T1000 (cell line): Measurements from ENCODE around the gene CNGA4.
A peak's percentile ranks its signal among the peaks of the same experiment; 100 is the strongest.

Experiments
- DNase-seq: peaks from one replicate; lab custom pipeline; 2025; ENCODE audit warnings: mixed read lengths; lab: John Stamatoyannopoulos, UW

CNGA4 gene

DNA sequence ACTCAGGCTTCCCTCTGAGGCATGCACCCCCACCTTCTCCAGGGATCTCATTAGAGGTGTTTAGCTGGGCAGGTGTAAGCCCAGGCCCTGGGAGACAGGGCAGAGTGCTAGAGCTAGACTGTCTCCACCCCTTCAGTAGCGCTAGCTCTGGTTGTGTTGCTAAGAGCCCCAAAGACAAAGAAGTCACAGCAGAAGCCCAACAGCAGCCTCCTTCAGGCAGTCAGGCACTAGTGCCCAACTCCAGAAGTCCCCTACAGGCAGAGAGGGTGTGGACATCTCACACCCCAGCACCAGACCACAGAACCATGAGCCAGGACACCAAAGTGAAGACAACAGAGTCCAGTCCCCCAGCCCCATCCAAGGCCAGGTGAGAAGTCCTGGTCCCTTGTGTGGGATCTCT is at the start of gene CNGA4:
CNGA4 (plus strand) TSS at position 188 of the 400 bp plus-strand sequence; CDS start at position 306, 118 bp downstream.
- no peak for DNase-seq

- DNase-seq, result no peak
Measured at GRCh38 chr11:6191742-6192141, 47.1 kb upstream of the CNGA4 start.

GRCh38 chr11:6194065-6194581 is 44.8 kb upstream of the CNGA4 start:
- DNase-seq, result no peak

DNA sequence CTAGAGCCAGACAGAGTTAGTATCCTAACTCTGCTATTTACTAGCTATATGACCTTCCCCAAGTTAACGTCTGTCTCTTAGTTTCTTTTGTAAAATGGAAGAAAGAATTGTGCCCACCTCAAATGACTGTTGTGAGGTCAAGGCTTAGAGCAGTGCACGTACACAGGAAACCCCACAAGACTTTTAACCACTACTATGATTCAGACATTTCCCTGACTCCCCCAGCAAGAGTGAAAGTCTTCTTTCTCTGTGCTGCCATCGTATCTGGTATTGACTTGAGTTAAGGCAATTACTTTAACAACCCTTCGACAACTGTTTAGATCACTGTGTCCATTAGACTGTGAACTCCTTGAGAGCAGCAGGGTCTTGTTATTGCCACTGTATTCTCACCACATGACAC is 42.5 kb upstream of the CNGA4 start:
- no peak for DNase-seq

DNA sequence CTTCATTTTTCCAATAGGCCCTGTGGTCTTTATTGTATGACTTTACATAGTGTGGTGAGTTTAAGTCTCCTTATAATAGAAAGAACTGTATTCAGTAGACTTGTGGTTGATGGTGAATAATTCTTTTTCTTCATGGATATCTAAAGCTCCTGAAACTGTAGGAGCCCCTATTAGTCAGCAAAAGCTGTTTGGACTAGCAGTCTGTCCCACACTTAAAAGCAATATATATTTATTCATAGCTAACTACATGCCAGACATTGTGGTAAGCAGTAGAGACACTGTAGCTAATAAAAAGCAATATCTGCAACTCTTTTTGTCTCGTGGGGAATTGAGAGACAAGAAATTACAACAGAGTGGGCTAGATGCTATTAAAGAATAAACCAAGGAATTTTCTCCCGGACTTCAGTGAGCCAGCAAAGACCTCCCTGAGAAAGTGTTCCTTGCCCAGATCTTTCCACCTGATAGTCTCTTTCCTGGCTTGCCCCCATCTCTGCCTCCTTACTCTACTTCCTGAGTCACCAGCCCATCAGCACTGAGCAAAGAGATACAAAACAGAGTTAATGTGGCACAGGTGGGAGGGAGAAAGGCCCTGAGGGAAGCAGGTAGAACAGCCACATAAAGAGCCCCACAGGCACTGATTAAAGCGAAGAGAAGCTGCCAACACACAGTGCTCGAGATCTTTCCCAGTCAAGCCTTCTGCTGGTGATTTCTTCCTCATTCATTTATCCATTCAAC is 41.3 kb upstream of the CNGA4 start:
- DNase-seq, result no peak

DNA sequence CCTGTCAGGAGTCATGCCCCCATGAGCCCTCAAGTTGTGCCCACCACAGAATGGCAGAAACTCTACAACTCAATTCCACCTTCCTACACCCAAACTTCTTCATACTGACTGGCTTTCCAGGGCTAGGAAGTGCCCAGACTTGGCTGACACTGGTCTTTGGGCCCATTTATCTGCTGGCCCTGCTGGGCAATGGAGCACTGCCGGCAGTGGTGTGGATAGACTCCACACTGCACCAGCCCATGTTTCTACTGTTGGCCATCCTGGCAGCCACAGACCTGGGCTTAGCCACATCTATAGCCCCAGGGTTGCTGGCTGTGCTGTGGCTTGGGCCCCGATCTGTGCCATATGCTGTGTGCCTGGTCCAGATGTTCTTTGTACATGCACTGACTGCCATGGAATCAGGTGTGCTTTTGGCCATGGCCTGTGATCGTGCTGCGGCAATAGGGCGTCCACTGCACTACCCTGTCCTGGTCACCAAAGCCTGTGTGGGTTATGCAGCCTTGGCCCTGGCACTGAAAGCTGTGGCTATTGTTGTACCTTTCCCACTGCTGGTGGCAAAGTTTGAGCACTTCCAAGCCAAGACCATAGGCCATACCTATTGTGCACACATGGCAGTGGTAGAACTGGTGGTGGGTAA is 39.6 kb upstream of the CNGA4 start, which contains the start of gene OR52W1:
OR52W1 (plus strand) TSS at position 51 of the 637 bp plus-strand sequence; CDS start at position 51, 0 bp downstream.
- no peak for DNase-seq

DNA sequence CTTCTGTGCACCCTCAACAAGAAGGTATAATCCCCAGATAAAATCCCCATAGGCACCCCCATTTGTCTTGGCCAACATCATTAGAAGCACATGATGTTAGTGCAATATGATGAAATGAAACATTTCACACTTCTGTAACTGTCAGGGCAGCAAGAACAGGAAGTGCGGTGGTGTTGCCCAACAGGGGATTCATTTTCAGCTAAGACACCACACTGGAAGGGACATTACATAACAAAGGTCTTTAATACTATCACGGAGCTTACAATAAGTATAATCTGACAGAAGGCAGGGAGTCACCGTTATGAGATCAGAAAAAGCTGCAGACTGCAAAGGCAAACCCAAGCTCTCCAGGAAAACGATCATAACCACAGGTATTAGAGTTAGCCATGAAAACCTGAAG is 37.9 kb upstream of the CNGA4 start:
- DNase-seq, result no peak

GRCh38 chr11:6201481-6201880 is 37.4 kb upstream of the CNGA4 start:
- no peak for DNase-seq

DNA sequence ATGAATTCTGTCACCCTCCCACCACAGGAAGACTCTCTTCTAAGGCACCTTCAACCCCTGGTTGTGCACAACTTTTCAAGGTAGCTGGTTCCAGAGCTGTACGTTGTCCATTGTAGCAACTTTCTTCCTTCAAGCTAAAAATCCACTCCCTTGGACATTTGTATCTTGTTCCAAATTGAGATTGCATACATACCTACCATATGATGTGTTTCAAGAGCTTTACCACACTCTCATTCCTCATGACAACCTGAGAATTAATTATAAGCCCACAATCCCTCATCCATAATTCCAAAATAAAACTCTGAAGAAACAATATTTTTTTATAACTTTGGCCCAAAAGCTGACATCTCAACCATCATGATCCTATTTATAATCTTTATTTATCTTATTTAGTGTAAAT is 36.8 kb upstream of the CNGA4 start:
- DNase-seq, result no peak

- no peak for DNase-seq
Measured at GRCh38 chr11:6203327-6203726, 35.6 kb upstream of the CNGA4 start.

DNA sequence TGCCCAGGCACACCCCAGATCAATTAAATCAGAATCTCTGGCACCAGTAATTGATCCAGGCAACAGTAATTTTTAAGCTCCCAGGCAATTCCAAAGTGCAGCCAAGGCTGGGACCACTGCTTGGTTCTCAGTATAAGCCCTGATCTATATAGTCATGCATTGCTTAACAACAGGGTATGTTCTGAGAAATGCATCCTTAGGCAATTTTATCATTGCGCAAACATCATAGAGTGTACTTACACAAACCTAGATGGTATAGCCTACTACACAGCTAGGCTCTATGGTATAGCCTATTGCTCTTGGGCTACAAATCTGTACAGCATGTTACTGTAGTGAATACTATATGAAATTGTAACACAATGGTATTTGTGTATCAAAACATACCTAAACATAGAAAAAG is 34.2 kb upstream of the CNGA4 start:
- DNase-seq, result no peak

DNA sequence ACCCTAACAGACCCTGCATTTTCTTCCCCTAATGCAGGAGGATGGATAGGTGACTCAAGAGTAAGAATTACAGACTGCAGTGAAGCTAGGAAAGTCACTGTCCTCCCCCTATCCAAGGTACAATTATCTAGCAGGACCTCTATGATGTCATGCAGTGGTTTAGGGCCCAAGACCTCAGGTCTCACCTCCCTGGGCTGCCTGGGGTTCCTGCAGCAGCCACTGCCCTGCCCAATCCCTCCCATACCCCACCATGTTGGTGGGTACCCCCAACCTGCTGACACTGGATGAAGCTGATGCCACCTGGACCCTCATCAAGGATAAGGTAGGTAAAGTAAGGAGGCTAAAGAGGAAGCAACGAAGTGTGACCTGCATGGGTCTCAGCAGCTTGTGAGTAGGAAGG is 33.5 kb upstream of the CNGA4 start, which contains the start of gene C11orf42:
C11orf42 (plus strand) TSS at position 192 of the 400 bp plus-strand sequence; CDS start at position 251, 59 bp downstream.
- no peak for DNase-seq

DNA sequence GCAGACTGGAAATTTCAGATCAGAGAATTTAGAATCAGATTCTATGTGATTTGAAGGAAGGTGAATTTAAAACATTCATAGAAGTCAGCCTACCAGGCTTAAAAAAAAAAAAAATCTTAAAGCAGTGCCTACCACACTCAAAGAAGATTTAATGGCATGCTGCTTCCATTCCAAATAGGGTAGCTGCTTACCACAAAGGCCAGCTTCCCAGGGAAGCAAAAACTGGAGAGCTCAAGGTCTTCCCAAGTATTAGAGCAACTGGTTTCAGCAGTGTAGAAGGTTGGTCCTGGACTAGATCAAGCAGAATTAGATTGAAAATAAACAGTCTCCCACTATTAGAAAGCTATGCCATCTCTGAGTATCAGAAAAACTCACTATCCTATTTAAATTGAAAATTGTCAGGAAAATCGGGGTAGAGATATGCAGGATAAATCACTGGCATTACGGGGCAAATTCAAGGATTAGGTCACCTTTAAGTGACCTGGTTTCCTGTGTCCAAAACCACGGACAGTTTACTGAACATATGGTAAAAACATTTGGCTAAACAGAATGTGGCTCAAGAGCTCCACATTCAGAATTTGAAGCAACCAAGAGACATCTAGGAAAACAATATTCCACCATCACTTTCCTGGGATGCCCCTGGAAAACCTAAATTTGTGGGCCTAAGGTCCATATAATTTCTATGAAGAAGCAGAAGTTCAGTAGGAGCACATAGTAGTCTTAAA is 32.3 kb upstream of the CNGA4 start:
- DNase-seq, result no peak

GRCh38 chr11:6209801-6210200 is 29.1 kb upstream of the CNGA4 start:
- DNase-seq, result no peak

DNA sequence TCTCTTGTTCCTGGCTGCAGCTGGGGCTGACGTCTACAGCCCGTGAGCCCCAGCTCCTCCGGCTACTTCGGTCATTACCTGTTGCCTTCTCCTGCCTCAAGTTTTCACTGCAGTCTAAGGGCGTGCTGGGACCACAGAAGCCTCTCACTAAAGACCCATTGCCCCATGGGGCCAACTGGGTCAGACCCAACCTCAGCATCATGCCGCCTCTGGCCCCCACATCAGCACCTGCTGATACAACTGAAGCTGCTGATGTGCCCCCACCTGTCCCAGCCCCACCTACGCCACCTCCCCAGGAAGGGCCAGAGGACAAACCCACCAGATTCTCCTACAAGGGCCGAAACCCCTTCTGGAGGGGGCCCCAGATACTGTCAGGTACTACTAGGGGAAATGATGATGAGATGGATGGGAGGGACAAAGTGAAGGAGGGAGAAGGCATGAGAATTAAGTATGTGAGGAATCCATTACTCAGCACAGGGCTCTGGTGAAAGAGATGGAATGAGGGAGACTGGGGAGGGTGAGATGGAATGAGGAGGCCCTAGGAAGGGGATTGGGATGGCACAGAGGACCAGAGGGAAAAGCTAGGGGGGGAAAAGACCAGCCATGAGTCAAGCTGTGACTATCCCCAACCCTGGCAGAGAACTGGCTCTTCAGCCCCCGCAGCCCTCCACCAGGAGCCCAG is 28.5 kb upstream of the CNGA4 start:
- no peak for DNase-seq

DNA sequence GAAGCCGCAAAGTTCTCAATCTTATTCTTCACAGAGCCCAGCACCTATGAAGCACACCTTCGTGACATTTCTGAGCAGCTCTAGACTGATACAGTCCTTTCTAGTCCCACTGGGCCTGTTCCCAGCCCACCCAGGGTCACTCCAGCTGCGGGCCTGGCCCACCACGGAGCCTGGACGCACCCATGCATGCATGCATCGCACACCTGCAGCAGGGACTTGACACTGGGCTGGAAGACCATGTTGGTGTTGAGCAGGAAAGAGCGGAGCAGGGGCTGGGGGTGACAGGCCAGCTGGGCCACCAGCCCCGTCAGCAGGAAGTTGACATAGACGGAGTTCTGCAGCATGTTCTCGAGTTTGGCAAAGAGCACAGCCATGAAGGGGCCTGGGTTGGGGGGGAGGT is 24.4 kb upstream of the CNGA4 start:
- DNase-seq, result no peak

DNA sequence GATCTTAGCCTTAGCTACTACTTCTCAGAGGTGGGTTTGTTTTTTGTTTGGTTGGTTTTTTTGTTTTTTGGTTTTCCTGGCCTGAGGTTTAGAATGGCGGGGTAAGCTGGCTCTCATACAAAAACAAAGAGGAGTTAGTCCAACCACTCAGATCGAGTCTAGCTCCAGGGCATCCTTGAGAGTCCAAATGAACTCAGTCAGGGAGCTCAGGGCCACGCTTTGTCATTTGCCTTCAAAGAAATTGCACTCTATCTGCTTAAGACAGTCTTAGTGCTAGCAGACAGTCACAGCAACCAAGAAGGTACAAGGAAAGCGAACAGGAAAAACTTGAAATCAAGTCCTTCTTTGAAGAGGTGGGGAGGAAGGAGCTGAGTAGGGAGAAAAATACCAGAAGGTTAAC is 22.4 kb upstream of the CNGA4 start:
- DNase-seq, result no peak

- DNase-seq, result no peak
Measured at GRCh38 chr11:6217722-6218121, 21.2 kb upstream of the CNGA4 start.

- DNase-seq, result peak; percentile 16
Measured at GRCh38 chr11:6219359-6219758, 19.5 kb upstream of the CNGA4 start.

GRCh38 chr11:6223854-6224253 is 15.0 kb upstream of the CNGA4 start:
- no peak for DNase-seq

DNA sequence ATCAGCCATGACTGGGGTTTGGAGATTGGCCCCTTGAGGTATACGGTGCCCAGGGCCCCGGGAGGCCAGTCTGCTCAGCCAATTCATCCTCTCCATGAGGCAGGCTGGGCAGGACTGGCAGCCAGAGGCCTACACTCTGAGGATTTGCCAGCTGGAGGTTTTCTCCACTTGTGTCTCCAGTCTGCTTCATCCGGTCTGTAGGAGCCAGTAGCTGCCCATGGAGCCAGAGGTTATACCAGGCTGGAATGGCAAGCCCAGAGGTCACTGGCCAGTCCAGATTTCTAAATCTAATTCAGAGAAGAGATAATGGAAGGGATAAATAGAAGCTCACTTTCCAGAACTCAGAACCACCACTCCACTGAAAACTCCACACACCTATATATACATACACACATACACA is 14.5 kb upstream of the CNGA4 start:
- no peak for DNase-seq

DNA sequence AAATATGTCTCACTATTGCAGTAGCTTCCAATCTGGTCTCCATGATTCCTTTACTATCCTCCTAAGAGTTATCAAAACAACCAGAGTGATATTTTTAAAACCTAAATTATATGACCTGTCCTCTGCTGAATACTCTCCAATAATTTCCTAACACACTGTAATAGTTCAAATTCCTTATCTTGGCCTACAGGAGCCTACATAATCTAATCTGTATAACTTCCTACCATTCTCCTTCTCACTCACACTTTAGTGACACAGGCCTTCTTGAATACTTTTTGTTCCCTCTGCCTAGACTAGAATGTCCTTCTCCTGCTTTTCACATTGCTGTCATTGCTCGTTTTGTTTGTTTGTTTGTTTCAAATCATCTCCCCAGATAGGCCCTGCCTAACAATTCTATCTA is 13.9 kb upstream of the CNGA4 start:
- no peak for DNase-seq
